ENCODE measurements around the gene USP17L28. TPM values are rescaled to one million over a fixed set of nuclear protein-coding genes. Genes with fewer than 3 reads are reported as not detected.
"Not testable (repeated sequence)": the region's sequence is repeated elsewhere in the genome, so short reads cannot be mapped to it uniquely, and the experiment has no call there.

USP17L28 gene
- total RNA-seq (2014; rRNA removed) (not detected in 2 replicates), Bru-seq, nascent RNA (not detected), BruChase-seq, experiment 1, labeled RNA remaining after a 6-hour chase (not detected), BruChase-seq, experiment 2, labeled RNA remaining after a 2-hour chase (not detected)
- long read RNA-seq, result 0 reads

DNA sequence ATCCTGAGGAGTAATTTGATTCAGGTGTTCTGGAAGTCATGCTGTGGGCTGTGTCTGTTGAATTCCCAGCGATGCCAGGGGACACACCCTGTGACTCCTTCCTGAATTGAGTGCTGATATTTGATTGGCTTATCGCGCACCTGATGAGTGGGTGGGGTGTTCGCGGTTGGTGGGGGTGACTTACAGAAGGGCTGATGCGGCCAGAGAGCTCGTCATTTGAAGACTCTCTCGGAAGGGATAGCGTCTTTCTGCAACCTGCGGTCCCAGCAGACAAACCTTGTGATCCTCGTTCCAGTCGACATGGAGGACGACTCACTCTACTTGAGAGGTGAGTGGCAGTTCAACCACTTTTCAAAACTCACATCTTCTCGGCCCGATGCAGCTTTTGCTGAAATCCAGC is at the start of gene USP17L28:
TSS of gene USP17L28 (plus strand) at position 301 of the 400 bp plus-strand sequence. CDS start at position 301, 0 bp downstream.
- H3K9me3 ChIP-seq (ENCODE audit: low read length); H3F3A ChIP-seq (ENCODE audit: low read length, unreplicated experiment); H2AFZ ChIP-seq (ENCODE audit: low read length); H3K36me3 ChIP-seq (ENCODE audit: low read depth, low read length); H3K4me1 ChIP-seq (ENCODE audit: insufficient read depth, low read length); intact Hi-C loops (cut with micrococcal nuclease); BruUV-seq (replicated peaks); H3K4me2 ChIP-seq (ENCODE audit: low read length); H3K27ac ChIP-seq (ENCODE audit: low read length); CTCF ChIA-PET; DNase-seq; H3K79me2 ChIP-seq (ENCODE audit: low read length); H3K27me3 ChIP-seq (ENCODE audit: low read length); H3K4me3 ChIP-seq (ENCODE audit: low read length); POLR2A ChIA-PET (ENCODE audit: unreplicated experiment); H3K9me2 ChIP-seq (replicated peaks; ENCODE audit: low read length); H3K9ac ChIP-seq (ENCODE audit: low read length); H4K20me1 ChIP-seq (ENCODE audit: low read length); ATAC-seq: not testable (repeated sequence)

GRCh38 chr4:9324191-9324590 is 24.5 kb upstream of the USP17L28 start:
- H3K9me2 ChIP-seq (replicated peaks; ENCODE audit: low read length); H3K9me3 ChIP-seq (ENCODE audit: low read length); H4K20me1 ChIP-seq (ENCODE audit: low read length); H2AFZ ChIP-seq (ENCODE audit: low read length); H3K4me1 ChIP-seq (ENCODE audit: insufficient read depth, low read length); BruUV-seq (replicated peaks); H3F3A ChIP-seq (ENCODE audit: low read length, unreplicated experiment); intact Hi-C loops (cut with micrococcal nuclease); H3K27me3 ChIP-seq (ENCODE audit: low read length); CTCF ChIA-PET; H3K4me3 ChIP-seq (ENCODE audit: low read length); H3K4me2 ChIP-seq (ENCODE audit: low read length); H3K27ac ChIP-seq (ENCODE audit: low read length); POLR2A ChIA-PET (ENCODE audit: unreplicated experiment); H3K79me2 ChIP-seq (ENCODE audit: low read length); H3K36me3 ChIP-seq (ENCODE audit: low read depth, low read length); ATAC-seq; H3K9ac ChIP-seq (ENCODE audit: low read length); DNase-seq: not testable (repeated sequence)

DNA sequence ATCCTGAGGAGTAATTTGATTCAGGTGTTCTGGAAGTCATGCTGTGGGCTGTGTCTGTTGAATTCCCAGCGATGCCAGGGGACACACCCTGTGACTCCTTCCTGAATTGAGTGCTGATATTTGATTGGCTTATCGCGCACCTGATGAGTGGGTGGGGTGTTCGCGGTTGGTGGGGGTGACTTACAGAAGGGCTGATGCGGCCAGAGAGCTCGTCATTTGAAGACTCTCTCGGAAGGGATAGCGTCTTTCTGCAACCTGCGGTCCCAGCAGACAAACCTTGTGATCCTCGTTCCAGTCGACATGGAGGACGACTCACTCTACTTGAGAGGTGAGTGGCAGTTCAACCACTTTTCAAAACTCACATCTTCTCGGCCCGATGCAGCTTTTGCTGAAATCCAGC is 23.8 kb upstream of the USP17L28 start, which contains the start of gene USP17L24:
TSS of gene USP17L24 (plus strand) at position 301 of the 400 bp plus-strand sequence. CDS start at position 301, 0 bp downstream.
- H4K20me1 ChIP-seq (ENCODE audit: low read length); H3K4me1 ChIP-seq (ENCODE audit: insufficient read depth, low read length); DNase-seq; H3F3A ChIP-seq (ENCODE audit: low read length, unreplicated experiment); H3K27me3 ChIP-seq (ENCODE audit: low read length); H3K79me2 ChIP-seq (ENCODE audit: low read length); H3K27ac ChIP-seq (ENCODE audit: low read length); H3K9me3 ChIP-seq (ENCODE audit: low read length); CTCF ChIA-PET; H3K36me3 ChIP-seq (ENCODE audit: low read depth, low read length); H3K9ac ChIP-seq (ENCODE audit: low read length); BruUV-seq (replicated peaks); H2AFZ ChIP-seq (ENCODE audit: low read length); H3K4me2 ChIP-seq (ENCODE audit: low read length); H3K9me2 ChIP-seq (replicated peaks; ENCODE audit: low read length); POLR2A ChIA-PET (ENCODE audit: unreplicated experiment); ATAC-seq; H3K4me3 ChIP-seq (ENCODE audit: low read length); intact Hi-C loops (cut with micrococcal nuclease): not testable (repeated sequence)

DNA sequence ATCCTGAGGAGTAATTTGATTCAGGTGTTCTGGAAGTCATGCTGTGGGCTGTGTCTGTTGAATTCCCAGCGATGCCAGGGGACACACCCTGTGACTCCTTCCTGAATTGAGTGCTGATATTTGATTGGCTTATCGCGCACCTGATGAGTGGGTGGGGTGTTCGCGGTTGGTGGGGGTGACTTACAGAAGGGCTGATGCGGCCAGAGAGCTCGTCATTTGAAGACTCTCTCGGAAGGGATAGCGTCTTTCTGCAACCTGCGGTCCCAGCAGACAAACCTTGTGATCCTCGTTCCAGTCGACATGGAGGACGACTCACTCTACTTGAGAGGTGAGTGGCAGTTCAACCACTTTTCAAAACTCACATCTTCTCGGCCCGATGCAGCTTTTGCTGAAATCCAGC is 19.1 kb upstream of the USP17L28 start, which contains the start of gene USP17L25:
TSS of gene USP17L25 (plus strand) at position 301 of the 400 bp plus-strand sequence. CDS start at position 301, 0 bp downstream.
- H3K9ac ChIP-seq (ENCODE audit: low read length); H3K79me2 ChIP-seq (ENCODE audit: low read length); CTCF ChIA-PET; H3K4me3 ChIP-seq (ENCODE audit: low read length); DNase-seq; H3K27me3 ChIP-seq (ENCODE audit: low read length); H3F3A ChIP-seq (ENCODE audit: low read length, unreplicated experiment); BruUV-seq (replicated peaks); H3K4me2 ChIP-seq (ENCODE audit: low read length); ATAC-seq; H3K36me3 ChIP-seq (ENCODE audit: low read depth, low read length); H3K9me2 ChIP-seq (replicated peaks; ENCODE audit: low read length); H3K4me1 ChIP-seq (ENCODE audit: insufficient read depth, low read length); intact Hi-C loops (cut with micrococcal nuclease); H4K20me1 ChIP-seq (ENCODE audit: low read length); H3K9me3 ChIP-seq (ENCODE audit: low read length); H3K27ac ChIP-seq (ENCODE audit: low read length); H2AFZ ChIP-seq (ENCODE audit: low read length); POLR2A ChIA-PET (ENCODE audit: unreplicated experiment): not testable (repeated sequence)

GRCh38 chr4:9334358-9334757 is 14.3 kb upstream of the USP17L28 start, which contains the start of gene USP17L26:
USP17L26 (plus strand) TSS chr4:9334658; CDS start chr4:9334658, 0 bp downstream.
- H3K79me2 ChIP-seq (ENCODE audit: low read length); H3K4me3 ChIP-seq (ENCODE audit: low read length); CTCF ChIA-PET; H4K20me1 ChIP-seq (ENCODE audit: low read length); H3F3A ChIP-seq (ENCODE audit: low read length, unreplicated experiment); H3K36me3 ChIP-seq (ENCODE audit: low read depth, low read length); H3K4me2 ChIP-seq (ENCODE audit: low read length); H3K9me2 ChIP-seq (replicated peaks; ENCODE audit: low read length); H2AFZ ChIP-seq (ENCODE audit: low read length); BruUV-seq (replicated peaks); H3K4me1 ChIP-seq (ENCODE audit: insufficient read depth, low read length); H3K9me3 ChIP-seq (ENCODE audit: low read length); H3K27me3 ChIP-seq (ENCODE audit: low read length); DNase-seq; ATAC-seq; H3K27ac ChIP-seq (ENCODE audit: low read length); H3K9ac ChIP-seq (ENCODE audit: low read length); intact Hi-C loops (cut with micrococcal nuclease); POLR2A ChIA-PET (ENCODE audit: unreplicated experiment): not testable (repeated sequence)

DNA sequence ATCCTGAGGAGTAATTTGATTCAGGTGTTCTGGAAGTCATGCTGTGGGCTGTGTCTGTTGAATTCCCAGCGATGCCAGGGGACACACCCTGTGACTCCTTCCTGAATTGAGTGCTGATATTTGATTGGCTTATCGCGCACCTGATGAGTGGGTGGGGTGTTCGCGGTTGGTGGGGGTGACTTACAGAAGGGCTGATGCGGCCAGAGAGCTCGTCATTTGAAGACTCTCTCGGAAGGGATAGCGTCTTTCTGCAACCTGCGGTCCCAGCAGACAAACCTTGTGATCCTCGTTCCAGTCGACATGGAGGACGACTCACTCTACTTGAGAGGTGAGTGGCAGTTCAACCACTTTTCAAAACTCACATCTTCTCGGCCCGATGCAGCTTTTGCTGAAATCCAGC is 9.6 kb upstream of the USP17L28 start, which contains the start of gene USP17L5:
TSS of gene USP17L5 (plus strand) at position 301 of the 400 bp plus-strand sequence. CDS start at position 301, 0 bp downstream.
- DNase-seq; H3K36me3 ChIP-seq (ENCODE audit: low read depth, low read length); H3K9ac ChIP-seq (ENCODE audit: low read length); H3K9me3 ChIP-seq (ENCODE audit: low read length); H4K20me1 ChIP-seq (ENCODE audit: low read length); H3K4me2 ChIP-seq (ENCODE audit: low read length); H3K4me3 ChIP-seq (ENCODE audit: low read length); H3K27ac ChIP-seq (ENCODE audit: low read length); H3K79me2 ChIP-seq (ENCODE audit: low read length); intact Hi-C loops (cut with micrococcal nuclease); ATAC-seq; POLR2A ChIA-PET (ENCODE audit: unreplicated experiment); BruUV-seq (replicated peaks); H2AFZ ChIP-seq (ENCODE audit: low read length); H3K9me2 ChIP-seq (replicated peaks; ENCODE audit: low read length); H3K27me3 ChIP-seq (ENCODE audit: low read length); H3K4me1 ChIP-seq (ENCODE audit: insufficient read depth, low read length); H3F3A ChIP-seq (ENCODE audit: low read length, unreplicated experiment); CTCF ChIA-PET: not testable (repeated sequence)

GRCh38 chr4:9343848-9344247 is 4.8 kb upstream of the USP17L28 start, which contains the start of gene USP17L27:
USP17L27 (plus strand) TSS chr4:9344148; CDS start chr4:9344148, 0 bp downstream.
- not testable (repeated sequence) for BruUV-seq (replicated peaks)

More at GRCh38 chr4:9343848-9344247, 4.8 kb upstream of the USP17L28 start, which contains the start of gene USP17L27:
- ATAC-seq; CTCF ChIA-PET; H3K79me2 ChIP-seq (ENCODE audit: low read length); POLR2A ChIA-PET (ENCODE audit: unreplicated experiment); H3K9me2 ChIP-seq (replicated peaks; ENCODE audit: low read length); H3K4me3 ChIP-seq (ENCODE audit: low read length); H3K4me2 ChIP-seq (ENCODE audit: low read length); H4K20me1 ChIP-seq (ENCODE audit: low read length); H3K4me1 ChIP-seq (ENCODE audit: insufficient read depth, low read length); H2AFZ ChIP-seq (ENCODE audit: low read length); H3K27me3 ChIP-seq (ENCODE audit: low read length); H3K36me3 ChIP-seq (ENCODE audit: low read depth, low read length); H3K9ac ChIP-seq (ENCODE audit: low read length); H3K9me3 ChIP-seq (ENCODE audit: low read length); DNase-seq; H3F3A ChIP-seq (ENCODE audit: low read length, unreplicated experiment); intact Hi-C loops (cut with micrococcal nuclease); H3K27ac ChIP-seq (ENCODE audit: low read length): not testable (repeated sequence)

Data from PC-3 (cell line).